ENCODE results near the gene CD164L2.
A peak's percentile ranks its signal among the peaks of the same experiment; 100 is the strongest.

CD164L2 gene

GRCh38 chr1:27361044-27361402, 22.1 kb downstream of the CD164L2 start:
- DNase-seq, result no peak

- no peak for DNase-seq
Observed at GRCh38 chr1:27360159-27361043, 22.7 kb downstream of the CD164L2 start.

DNA sequence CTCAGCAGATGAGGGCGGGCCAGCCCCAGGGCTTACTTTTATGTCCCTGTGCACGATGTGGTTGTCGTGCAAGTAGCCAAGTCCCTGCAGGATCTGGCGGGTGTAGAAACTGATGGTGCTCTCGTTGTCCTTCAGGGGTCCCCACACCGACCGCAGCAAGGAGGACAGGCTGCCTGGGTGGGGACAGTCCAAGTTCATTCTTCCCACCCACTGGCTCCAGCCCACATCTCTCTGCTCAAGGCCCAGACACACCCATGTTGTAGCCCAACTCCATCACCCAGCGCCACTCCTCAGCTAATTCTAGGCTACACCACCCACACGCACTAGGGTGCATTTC, 23.3 kb downstream of the CD164L2 start:
- DNase-seq, result no peak

DNA sequence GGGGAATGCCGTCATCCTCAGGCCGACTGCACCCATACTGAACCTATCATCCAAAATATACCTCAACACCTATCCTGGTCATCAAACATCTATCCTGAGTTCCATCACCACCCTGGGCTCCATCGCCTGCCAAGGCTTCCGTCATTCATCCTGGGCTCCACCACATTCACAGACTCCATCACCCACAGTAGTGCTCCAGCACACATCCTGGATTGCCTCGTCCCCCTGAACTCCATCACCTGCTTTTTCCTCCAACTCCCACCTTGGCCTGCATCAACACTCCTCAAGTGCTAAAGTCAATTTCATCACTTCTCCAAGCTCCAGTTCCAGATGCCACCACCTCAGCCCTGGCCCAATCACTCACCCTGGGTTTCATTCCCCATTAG, 24.2 kb downstream of the CD164L2 start:
- DNase-seq, result no peak

DNA sequence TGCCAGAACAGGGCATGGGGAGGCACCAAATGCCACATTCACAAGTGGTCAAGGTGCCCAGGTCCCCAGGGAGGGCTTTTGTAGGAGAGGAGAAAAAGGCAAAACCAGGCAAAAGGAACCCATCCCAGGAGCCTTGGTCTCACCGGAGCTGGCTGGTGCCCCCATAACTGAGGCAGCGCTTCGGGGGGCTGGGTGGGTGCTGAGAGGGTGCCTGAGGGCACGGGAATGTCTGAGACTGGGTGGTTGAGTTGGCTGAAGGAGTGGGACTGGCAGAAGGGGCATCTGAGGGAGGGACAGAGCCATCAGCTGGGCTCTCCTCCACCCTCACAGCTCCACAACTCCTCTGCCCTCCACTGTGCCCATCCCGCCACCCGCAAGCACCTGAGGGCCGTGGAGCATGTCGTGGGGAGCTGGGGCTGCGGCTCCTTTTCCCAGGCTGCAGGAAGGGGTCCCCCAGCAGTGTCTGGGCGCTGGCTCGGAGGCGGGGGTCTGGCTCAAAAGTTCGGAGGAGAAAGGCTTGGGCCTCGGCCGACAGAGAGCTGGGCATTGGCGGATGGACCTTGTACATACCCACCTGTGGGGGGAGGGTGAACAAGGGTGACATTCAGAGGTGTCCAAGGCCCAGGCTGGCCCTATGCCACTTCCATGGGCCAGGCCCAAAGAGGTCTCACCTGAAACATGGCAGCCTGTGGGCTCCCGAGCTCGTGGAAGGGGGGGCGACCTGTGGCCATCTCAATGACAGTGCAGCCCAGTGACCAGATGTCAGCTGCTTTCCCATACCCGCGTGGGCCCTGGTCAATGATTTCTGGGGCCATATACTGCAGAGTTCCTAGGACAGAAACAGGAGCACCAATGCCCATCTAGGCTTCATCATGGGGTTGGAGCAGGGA, 24.9 kb downstream of the CD164L2 start:
- no peak for DNase-seq

- peak; percentile 86 for DNase-seq
Observed at GRCh38 chr1:27357281-27358037, 25.7 kb downstream of the CD164L2 start.

GRCh38 chr1:27356619-27357280, 26.4 kb downstream of the CD164L2 start:
- DNase-seq, result no peak

GRCh38 chr1:27356277-27356618, 26.9 kb downstream of the CD164L2 start:
- no peak for DNase-seq

DNA sequence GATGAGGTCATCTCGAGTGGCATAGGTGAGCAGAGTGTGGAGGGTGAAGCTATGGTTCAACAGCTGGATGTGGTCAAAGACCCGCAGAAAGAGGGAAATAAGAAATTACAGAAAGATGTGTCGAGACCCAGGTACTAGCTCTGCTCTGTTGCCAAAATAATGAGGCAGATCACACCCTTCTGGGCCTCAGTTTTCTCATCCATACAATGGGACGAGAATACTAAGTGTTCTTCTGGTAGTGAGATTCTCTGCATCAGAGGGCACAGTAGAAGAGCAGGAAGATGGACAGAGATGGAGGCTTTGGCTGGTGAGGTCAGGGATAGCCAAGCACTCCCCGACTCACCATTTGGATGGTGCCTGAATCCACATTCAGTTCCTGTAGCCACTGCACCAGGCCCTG, 27.4 kb downstream of the CD164L2 start:
- DNase-seq, result no peak

DNA sequence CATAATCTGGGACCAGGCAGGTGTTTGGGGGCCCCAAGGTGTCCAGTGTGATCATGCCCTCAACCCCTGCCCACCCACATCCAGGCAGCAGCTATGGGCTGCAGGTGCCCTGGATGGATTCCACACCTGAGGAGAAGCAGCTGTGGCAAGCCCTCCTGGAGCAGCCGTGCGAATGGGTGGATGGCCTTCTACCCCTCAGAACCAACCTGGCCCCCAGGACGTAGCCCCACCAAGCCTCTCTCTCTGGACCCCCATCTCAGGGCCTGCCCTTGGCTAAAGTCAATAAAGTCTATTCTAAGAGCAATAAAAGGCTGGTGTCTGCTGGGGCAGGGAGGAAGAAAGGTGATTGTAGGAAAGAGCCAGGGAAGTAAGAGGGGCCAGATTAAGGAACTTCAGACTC, 29.5 kb downstream of the CD164L2 start:
- no peak for DNase-seq

DNA sequence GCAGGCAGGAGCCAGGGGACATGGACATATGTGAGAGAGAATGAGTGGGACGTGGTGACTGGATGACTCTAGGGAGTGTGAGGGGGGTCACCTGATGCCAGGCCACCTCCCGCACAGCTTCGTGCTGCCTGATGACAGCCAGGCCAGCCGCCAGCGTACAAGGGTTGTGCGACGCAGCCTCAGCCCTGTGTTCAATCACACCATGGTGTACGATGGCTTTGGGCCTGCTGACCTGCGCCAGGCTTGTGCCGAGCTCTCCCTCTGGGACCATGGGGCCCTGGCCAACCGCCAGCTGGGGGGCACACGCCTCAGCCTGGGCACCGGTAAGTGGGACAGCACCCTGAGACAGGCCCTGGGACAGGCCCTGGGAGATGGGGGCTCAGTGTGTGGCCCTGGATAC, 30.0 kb downstream of the CD164L2 start:
- no peak for DNase-seq

DNA sequence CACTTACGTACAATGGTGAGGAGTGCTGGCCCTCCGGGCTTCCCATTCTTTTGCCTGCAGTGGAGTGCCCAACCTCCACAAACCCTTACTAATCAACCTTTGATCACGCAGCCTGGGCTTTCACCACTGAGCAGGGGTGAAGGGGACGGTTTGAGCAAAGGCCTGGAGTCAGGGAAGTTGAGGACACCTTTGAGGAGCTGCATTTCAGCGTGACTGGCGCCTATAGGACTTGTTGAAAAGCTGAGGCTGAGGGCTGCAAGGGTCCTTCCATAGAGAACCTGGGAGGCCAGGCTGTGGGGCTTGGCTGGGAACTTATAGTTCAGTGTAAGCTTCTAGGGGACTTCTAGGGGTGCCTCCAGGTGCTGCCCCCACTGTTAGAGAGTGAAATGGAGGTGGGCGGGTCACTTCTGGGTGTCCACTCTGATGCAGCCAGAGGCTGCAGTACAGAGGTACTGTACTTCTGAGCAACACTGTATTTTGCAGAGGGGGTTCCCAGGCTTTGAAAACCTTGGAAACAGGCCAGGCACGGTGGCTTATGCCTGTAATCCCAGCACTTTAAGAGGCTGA, 31.5 kb downstream of the CD164L2 start:
- no peak for DNase-seq

GRCh38 chr1:27350663-27351540, 32.2 kb downstream of the CD164L2 start:
- peak; percentile 63 for DNase-seq

DNA sequence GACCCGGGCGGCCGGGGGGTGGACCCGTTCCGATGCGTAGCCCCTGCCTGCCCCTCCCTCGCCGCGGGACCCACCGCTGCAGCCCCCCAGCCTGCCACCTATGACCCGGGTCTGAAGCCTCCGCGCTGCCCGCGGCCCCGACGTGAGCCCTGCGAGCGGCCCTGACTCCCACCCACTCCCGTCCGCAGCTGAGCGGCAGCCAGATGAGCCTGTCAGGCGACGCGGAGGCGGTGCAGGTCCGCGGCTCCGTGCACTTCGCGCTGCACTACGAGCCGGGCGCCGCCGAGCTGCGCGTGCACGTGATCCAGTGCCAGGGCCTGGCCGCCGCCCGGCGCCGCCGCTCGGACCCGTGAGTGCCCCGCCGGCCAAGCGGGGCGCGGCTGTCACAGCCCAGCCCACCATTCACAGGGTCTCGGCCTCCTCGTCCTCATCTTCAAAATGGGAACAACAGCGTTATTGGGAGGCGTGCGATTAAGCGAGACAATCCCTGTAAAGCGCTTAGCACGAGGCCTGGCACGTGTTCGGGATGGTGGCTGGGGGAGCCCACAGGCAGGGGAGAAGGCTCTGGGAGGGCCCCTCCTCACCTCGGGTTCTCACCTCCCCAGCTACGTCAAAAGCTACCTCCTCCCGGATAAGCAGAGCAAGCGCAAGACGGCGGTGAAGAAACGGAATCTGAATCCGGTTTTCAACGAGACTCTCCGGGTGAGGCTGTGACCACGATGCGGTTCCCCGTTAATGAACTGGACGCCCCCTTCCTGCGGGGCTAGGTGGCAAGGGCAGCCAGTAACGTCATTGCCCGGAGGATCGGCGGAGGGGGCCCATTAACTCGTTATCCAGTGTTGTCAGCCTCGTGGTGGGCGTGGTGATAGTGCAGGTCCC, 33.1 kb downstream of the CD164L2 start:
- DNase-seq, result peak; percentile 79

- no peak for DNase-seq
Observed at GRCh38 chr1:27348861-27349783, 34.0 kb downstream of the CD164L2 start.

- DNase-seq, result no peak
Observed at GRCh38 chr1:27346991-27347624, 36.0 kb downstream of the CD164L2 start.

- no peak for DNase-seq
Observed at GRCh38 chr1:27346357-27346756, 36.8 kb downstream of the CD164L2 start.

GRCh38 chr1:27345272-27345671, 37.9 kb downstream of the CD164L2 start:
- no peak for DNase-seq

- no peak for DNase-seq
Observed at GRCh38 chr1:27343639-27344025, 39.5 kb downstream of the CD164L2 start.
